GM06990 (cell line): ENCODE results near the gene GNG7.

Source experiments
- DNase-seq: peaks from one replicate; pipeline ENCODE4 v3.0.0-alpha.2; 2011; ENCODE audit not compliant: insufficient read length; ENCODE audit errors: extremely low read depth
- H3K27me3 ChIP-seq: replicated peaks from 2 replicates; pipeline ENCODE4 v1.6.0; 2011; ENCODE audit warnings: low read length; ENCODE audit not compliant: control insufficient read depth, insufficient read depth
- H3K36me3 ChIP-seq: 2 replicates; pipeline ENCODE4 v1.5.1; 2011; ENCODE audit warnings: low read length; ENCODE audit not compliant: control insufficient read depth, insufficient read depth
- H3K4me3 ChIP-seq: replicated peaks from 2 replicates; pipeline ENCODE4 v1.5.1; 2011; ENCODE audit warnings: low read depth, mild to moderate bottlenecking, control low read depth, low read length
- CTCF ChIP-seq: IDR thresholded peaks from 2 replicates; pipeline ENCODE4 v1.5.1; 2011; ENCODE audit warnings: low read length, control low read depth, mild to moderate bottlenecking, inconsistent platforms; ENCODE audit not compliant: insufficient read depth, poor library complexity, severe bottlenecking

GNG7 gene

DNA sequence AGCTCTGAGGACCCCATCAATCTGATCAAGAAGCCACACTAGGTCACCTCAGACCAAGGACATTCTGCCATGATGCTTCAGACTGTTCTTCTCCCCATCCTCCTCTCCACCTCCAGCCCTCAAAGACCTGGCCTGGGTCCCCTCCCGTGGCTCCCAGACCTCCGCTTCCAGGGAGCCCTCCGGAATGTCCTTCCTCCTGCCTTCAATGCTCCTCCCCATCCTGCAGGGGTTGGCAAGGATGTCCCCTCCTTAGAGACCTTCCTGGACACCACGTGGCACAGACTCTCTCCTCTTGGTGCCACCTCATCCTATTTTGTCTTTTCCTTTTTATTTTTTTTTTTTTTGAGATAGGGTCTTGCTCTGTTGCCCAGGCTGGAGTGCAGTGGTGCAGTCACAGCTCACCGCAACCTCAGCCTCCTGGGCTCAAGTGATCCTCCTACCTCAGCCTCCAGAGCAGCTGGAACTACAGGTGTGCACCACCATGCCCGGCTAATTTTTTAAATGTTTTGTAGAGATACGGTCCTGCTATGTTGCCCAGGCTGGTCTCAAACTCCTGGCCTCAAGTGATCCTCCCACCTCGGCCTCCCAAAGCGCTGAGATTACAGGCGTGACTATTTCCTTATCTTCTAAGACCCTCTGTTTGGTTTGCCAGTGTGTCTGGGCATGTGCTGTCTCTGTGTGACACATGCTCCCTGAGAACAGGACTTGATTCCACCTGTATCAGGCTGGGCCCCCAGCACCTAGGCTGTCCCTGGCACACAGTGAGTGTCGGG lies 84.9 kb downstream of the GNG7 start:
- no peak for DNase-seq
- Histone ChIP-seq H3K27me3 (no peaks in the 10 kb centered on the region), H3K36me3 (no peaks in the 10 kb centered on the region), H3K4me3 (no peak overlapping the region)
- no peak for TF ChIP-seq CTCF

DNA sequence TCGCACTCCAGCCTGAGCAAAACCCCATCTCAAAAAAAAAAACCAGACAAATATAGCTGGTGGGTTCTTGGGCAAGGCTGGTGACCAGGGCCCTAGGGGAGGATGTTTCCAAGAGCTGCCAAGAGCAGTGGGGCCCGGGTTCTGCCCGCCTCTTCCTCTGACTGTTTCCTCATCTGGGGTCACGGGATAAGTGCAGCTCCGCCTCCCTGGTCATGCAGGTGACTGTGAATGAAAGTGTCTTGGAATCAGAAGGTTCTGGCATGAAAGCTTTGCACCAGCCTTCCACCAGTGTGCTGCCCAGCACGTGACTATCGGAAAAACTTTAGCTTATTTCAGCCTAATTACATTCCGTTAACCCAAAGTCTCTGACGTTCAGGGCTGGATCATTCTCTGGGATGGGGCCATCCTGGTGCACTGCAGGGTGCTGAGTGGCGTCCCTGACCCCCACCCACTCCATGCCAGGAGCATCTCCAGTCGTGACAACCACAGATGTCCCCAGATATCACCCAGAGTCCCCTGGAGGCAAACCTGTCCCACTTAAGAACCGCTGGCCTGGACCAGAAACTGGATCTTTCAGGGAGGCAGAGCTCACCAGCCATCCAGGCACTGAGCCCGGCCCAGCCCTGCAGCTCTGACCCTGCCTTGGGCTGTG lies 85.6 kb downstream of the GNG7 start:
- DNase-seq: no peak
- Histone ChIP-seq H3K36me3 (no peaks in the 10 kb centered on the region), H3K4me3 (no peak overlapping the region), H3K27me3 (no peaks in the 10 kb centered on the region)
- TF ChIP-seq CTCF: no peak

- no peak for TF ChIP-seq CTCF
- Histone ChIP-seq H3K4me3 (no peak overlapping the region), H3K36me3 (no peaks in the 10 kb centered on the region), H3K27me3 (no peaks in the 10 kb centered on the region)
- DNase-seq: no peak
These were observed 86.7 kb downstream of the GNG7 start for GRCh38 chr19:2615782-2616181.

DNA sequence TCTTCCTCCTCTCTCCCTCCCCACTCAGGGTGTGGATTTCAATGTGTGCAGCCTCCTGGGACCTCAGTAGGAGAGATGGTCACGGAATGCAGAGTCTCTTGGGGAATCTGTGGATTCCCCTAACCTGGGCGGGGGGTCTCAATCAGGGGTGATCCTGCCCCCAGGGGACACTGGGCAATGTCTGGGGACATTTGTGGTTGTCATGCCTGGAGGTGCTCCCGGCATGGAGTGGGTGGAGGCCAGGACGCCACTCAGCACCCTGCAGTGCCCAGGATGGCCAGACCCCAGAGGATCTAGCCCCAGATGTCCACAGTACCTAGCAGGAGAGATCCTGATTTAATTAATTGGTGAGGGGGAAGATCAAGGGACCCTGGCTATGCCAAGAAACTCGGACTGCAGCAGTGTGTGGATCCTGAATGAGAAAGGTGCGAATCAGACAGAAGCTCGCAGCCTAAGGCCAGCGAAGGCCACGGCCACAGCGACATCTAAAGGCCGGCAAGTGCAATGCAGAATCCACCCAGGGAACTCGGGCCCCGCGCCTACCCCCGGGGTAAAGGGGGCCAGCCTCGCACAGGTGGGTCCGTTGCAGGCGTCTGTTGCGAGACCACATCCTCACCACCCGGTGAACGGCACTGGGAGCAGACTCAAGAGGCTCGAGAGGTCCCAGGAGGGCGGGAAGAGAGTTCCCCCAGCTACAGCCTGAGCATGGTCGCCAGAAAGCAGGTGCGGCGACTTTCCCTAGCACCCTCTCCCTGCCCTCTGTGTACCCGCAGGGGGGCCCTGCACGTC lies 88.8 kb downstream of the GNG7 start:
- no peaks in the 10 kb centered on the region for H3K27me3 ChIP-seq
- no peak overlapping the region for H3K4me3 ChIP-seq
- DNase-seq: peak; percentile 65
- peak; percentile 96 for TF ChIP-seq CTCF
- H3K36me3 ChIP-seq: no peaks in the 10 kb centered on the region

- H3K4me3 ChIP-seq: no peak overlapping the region
- no peak for TF ChIP-seq CTCF
- no peaks in the 10 kb centered on the region for H3K27me3 ChIP-seq
- DNase-seq: no peak
- no peaks in the 10 kb centered on the region for H3K36me3 ChIP-seq
These were observed 89.8 kb downstream of the GNG7 start for GRCh38 chr19:2612619-2613249.
